GM19452 (cell line): ENCODE measurements around the gene PDE4B.
"Not testable (repeated sequence)": the region's sequence is repeated elsewhere in the genome, so short reads cannot be mapped to it uniquely, and the experiment has no call there.

Experiments
- ATAC-seq: cut with Tn5 transposase; IDR thresholded peaks from one replicate; pipeline ENCODE4 v1.9.1; 2021; ENCODE audit not compliant: unreplicated experiment

PDE4B gene

DNA sequence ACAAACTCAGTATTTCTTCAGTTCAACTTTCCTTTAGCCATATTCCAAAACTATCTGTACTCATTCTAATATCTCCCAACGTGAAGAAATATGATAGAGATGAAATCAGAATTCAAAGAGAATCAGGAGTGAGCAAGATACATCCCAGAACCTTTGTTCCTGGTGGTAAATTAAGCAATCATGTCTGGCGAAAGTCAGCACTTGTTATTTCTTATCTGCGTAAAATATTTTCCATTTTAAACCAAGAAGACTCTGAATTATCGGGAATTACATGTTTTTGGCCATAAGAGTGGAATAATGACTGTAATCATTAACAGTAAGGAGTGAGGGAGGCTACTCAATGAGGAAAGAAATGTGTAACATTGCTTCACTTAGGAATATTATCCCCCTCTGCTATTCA lies 253.7 kb downstream of the PDE4B start:
- ATAC-seq, result no peak

DNA sequence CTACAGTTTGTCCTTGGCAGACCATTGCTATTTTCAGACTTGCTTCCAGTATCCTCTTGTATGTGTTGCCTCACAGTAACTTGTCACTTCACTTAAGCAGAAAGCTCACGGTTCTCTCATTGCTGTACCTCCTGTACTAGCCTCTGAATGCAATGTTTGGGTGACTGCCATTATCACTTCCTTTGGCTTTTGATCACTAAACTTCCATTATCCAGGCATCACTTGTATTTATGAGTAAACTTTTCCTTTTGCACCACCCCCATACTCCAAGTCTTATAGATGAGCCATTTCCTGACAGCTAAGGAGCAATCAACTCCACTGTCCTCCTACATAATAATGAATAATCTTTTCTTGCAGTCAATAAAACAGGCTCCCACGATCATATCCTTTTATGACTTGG lies 255.3 kb downstream of the PDE4B start:
- ATAC-seq, result no peak

GRCh38 chr1:66050123-66050522 lies 257.4 kb downstream of the PDE4B start:
- ATAC-seq, result no peak

GRCh38 chr1:66050633-66051032 lies 257.9 kb downstream of the PDE4B start:
- no peak for ATAC-seq

- ATAC-seq, result no peak
These were observed 262.4 kb downstream of the PDE4B start for GRCh38 chr1:66055092-66055491.

- ATAC-seq, result not testable (repeated sequence)
These were observed 264.8 kb downstream of the PDE4B start for GRCh38 chr1:66057448-66057847.

- ATAC-seq, result no peak
These were observed 265.9 kb downstream of the PDE4B start for GRCh38 chr1:66058558-66058957.

DNA sequence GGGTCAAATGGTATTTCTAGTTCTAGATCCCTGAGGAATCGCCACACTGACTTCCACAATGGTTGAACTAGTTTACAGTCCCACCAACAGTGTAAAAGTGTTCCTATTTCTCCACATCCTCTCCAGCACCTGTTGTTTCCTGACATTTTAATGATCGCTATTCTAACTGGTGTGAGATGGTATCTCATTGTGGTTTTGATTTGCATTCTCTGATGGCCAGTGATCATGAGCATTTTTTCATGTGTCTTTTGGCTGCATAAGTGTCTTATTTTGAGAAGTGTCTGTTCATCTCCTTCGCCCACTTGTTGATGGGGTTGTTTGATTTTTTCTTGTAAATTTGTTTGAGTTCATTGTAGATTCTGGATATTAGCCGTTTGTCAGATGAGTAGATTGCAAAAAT lies 274.5 kb downstream of the PDE4B start:
- not testable (repeated sequence) for ATAC-seq

- ATAC-seq, result no peak
These were observed 277.5 kb downstream of the PDE4B start for GRCh38 chr1:66069976-66070876.

DNA sequence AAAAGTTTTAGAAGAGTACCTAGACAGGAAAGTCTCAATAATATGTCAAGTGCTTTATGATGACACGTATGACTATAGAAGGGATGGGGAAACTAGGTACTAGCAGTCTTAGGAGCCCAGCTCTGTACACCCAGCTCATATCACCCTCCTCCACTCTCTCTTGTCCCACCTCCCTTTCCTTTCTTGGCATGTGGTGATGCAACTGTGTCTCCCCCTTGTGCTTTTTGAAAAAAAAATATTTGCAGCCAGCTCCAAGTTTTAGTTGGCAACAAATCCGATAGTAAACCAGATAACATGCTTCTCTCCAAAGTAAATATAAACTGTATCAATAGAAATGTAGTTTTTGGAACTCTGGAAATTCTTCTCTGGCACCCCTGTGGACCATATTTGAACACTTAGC lies 280.7 kb downstream of the PDE4B start:
- no peak for ATAC-seq

DNA sequence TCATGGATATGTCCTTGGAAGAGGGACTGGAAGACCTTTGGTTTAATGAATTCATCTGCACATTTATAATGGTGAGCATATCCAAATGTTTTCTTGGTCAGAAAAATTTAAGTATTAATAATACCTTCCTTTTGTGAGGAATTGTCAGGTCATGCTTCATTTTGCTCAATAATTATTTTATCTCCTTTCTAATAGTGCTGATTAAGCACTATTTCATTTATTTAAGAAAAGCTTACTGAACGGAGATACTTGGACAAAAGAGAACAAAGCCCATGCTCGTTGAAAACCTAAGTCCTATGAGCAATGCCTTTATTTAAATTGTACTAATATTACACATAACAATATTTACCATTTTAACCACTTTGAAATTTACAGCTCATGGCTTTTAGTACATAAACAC lies 281.5 kb downstream of the PDE4B start:
- ATAC-seq, result no peak

DNA sequence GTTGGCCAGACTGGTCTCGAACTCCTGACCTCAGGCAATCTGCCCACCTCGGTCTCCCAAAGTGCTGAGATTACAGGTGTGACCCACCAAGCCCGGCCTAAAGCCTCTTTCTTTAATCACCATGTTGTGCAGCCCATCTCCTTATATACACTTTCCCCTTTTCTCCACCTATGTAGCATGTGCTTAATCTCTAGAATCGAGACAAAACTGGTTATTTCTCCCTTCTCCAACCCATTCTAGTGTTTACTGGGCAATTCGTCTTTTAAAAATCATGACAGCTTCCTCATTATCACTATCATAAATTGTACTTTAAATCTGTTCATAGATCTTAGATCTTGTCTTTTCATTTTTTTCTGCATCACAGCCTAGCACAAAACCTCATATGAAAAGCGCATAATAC lies 285.7 kb downstream of the PDE4B start:
- no peak for ATAC-seq

- ATAC-seq, result no peak
These were observed 290.3 kb downstream of the PDE4B start for GRCh38 chr1:66083003-66083402.

- ATAC-seq, result no peak
These were observed 291.7 kb downstream of the PDE4B start for GRCh38 chr1:66084442-66084841.

GRCh38 chr1:66085600-66085999 lies 292.9 kb downstream of the PDE4B start:
- ATAC-seq, result no peak

GRCh38 chr1:66088787-66089186 lies 296.1 kb downstream of the PDE4B start:
- ATAC-seq, result no peak

- ATAC-seq, result no peak
These were observed 298.3 kb downstream of the PDE4B start for GRCh38 chr1:66090859-66091457.

- ATAC-seq, result no peak
These were observed 302.5 kb downstream of the PDE4B start for GRCh38 chr1:66095190-66095589.

GRCh38 chr1:66100959-66101358 lies 308.3 kb downstream of the PDE4B start:
- ATAC-seq, result not testable (repeated sequence)

- ATAC-seq, result not testable (repeated sequence)
These were observed 311.4 kb downstream of the PDE4B start for GRCh38 chr1:66104076-66104475.

DNA sequence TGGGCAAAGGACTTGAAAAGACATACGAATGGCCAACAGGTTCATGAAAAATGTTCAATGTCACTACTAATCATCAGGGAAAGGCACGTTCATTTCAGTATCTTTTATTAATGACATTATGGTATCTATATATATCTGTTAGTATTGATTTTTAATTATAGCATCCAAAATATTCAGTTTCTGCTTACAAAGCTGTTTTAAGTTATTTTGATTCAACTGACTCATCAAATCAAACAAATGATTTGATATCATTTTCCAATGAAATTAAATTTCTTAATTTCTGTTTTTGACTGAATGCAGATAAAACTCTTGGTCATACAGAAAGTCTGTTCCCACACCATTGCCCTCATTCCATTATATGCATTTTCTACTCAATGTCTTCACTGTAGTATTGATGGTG lies 315.9 kb downstream of the PDE4B start:
- ATAC-seq, result no peak

GRCh38 chr1:66112744-66113400 lies 320.2 kb downstream of the PDE4B start:
- ATAC-seq, result no peak
